Stimulated activated CD8-positive, alpha-beta memory T cell treated with anti-CD3 and anti-CD28 coated beads, Interleukin-15, amount 100 ng/mL, for 24 hours (primary cell): Measurements from ENCODE around the gene PDF.
A peak's percentile ranks its signal among the peaks of the same experiment; 100 is the strongest.
"Not testable (repeated sequence)": the region's sequence is repeated elsewhere in the genome, so short reads cannot be mapped to it uniquely, and the experiment has no call there.

Source experiments
- DNase-seq: peaks from one replicate; pipeline ENCODE4 v3.0.0-alpha.2; 2020; ENCODE audit warnings: low read depth

The PDF gene, protein sequence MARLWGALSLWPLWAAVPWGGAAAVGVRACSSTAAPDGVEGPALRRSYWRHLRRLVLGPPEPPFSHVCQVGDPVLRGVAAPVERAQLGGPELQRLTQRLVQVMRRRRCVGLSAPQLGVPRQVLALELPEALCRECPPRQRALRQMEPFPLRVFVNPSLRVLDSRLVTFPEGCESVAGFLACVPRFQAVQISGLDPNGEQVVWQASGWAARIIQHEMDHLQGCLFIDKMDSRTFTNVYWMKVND

DNA sequence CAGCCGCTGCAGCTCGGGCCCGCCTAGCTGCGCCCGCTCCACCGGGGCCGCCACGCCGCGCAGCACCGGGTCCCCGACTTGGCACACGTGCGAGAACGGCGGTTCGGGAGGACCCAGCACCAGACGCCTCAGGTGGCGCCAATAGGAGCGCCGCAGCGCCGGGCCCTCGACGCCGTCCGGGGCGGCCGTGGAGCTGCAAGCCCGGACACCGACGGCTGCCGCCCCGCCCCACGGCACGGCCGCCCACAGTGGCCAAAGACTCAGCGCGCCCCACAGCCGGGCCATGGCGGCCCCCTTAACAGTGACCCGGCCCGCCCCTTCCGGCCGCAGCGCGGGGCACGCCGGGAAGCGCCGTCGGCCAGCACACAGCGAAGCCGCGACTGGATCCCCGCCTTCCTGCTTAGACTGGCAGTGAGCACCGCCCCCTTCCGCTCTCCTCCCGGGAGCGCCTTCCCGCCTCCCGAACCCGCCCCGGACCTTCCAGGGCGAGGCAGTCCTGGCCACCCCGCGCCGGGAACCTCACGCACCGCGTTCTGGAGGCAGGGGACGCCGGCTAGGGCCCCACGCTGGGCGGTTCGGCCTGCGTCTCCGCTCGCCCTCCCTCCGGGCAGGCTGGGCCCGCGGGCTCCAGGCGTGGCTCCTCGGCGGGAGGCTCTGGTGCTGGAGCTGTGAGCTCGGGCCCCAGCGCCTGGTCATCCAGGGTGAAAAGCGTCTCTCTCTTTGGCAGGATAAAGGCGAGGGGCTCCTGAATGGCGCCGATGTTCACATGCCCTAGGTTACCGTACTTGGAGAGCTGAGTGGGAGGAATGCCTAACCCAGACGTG lies at the start of gene PDF:
TSS of gene PDF (minus strand) at position 303 of the 824 bp plus-strand sequence. CDS start at position 285, 18 bp downstream.
- peak; percentile 72 for DNase-seq

DNA sequence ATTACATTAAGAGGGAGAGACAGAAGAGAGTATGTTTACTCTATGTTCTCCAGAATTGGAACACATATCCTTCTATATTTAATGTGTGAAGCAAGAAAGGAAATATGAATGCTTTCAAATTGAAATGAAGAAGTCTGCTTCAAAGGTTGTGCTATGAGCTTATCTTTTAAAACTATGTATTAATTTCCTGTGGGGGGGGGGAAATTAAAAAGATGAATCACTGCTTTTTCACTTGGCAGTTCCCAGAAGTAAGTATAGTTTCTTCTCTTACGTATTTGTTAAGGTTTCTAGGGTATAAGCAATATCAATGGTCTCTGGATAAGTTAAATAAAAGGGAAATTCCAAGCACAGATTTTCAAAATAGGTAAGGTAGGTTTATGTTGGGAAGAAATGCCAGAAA lies 48.4 kb upstream of the PDF start:
- DNase-seq, result no peak

DNA sequence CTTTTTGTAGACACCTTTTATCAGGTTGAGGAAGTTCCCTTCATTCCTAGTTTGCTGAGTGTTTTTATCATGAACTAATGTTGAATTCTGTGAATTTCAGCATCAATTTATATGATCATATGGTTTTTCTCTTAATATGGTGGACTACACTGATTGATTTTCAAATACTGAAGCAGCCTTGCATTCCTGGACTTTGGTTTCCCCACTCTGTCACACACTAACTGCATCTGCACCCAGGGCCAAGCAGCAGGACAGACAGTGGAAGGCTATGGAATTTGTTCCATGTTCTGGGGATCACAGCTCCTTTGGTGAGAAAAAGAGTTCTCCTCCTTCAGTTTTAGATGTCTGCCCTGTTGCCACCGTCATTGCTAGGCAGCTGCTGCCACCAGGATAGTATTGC lies 47.6 kb upstream of the PDF start:
- no peak for DNase-seq

DNA sequence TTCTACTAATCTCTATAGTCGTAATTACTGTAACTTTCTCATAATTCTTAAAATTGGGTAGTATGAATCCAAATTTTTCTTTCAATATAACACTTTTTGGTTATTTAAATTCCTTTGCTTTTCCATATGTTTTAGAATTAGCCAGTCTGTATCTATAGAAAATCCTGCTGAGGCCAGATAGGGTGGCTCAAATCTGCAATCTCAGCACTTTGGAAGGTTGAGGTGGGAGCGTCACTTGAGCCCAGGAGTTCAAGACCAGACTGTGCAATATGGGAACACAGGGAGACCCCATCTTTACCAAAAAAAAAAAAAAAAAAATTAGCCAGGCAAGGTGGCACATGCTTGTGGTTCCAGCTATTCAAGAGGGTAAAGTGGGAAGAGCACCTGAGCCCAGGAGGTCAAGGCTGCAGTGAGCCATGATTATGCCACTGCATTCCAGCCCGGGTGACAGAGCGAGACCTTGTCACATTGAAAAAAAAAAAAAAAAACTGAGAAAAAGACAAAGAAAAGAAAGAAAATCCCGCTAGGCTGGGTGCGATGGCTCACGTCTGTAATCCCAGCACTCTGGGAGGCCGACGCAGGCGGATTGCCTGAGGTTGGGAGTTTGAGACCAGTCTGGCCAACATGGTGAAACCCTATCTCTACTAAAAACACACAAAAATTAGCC lies 46.1 kb upstream of the PDF start:
- no peak for DNase-seq

DNA sequence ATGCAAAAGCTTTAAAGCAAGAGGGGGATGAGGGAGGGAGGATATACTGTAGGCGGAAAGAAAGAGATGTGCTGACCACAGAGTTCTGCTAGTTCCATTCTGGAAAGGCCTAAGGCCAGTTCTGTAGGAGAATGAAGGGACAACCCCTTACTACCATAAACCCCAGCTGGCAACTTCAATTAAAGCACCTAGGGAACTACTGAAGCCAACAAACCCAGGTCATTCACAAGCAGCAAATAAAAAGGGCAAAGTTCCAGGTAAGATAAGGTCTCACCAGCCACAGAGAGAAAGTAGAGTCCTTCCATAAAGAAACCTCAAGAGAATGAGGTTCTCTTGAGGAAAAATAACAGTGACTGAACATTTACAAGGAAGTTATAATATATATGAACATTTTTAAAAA lies 42.6 kb upstream of the PDF start:
- no peak for DNase-seq

DNA sequence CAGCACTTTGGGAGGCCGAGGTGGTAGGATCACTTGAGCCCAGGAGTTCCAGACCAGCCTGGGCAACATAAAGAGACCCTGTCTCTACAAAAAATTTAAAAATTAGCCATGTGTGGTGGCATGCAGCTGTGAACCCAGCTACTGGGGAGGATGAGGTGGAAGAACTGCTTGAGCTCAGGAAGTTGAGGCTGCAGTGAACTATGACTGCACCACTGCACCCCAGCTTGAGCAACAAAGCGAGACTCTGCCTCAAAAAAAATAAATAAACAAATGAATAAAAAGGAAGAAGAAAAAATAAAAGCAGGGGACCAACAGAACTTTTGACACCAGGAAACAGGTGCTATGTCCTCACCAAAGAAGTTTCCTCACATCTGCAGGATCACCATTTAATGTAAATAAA lies 41.2 kb upstream of the PDF start:
- DNase-seq, result no peak

DNA sequence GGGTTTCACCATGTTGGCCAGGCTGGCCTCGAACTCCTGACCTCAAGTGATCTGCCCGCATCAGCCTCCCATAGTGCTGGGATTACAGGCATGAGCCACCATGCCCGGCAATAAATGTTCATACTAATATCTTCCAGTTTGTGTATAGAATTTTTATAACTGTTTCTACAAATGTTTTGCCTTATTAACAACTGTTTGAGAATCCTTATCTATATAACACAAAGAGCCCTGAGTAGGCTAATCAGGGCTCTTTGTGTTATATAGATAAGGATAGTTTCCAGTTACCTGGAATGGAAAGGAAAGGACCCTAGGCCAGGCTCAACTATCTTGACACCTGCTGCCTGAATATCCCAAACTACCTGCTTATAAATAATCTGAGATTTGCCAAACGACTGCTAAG lies 38.5 kb upstream of the PDF start:
- no peak for DNase-seq

DNA sequence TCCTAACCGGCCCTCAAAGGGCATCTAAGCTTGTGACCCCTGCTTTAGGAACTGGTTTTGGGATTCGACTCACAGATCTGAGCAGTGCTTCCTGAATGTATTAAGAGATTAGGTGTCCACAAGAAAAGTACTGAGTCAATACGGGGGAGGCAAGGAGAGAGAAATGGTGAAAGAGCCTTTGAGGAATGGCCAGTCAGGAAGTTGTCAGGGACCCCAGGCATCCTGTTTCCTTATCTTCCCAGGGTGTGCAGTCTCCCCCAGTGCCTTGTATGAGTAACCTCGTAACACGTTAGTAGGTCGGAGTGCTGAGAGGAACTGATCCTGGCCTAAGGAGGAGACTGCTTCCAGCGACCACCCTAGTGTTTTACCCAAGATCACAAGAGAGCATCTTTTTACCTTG lies 37.6 kb upstream of the PDF start:
- no peak for DNase-seq

DNA sequence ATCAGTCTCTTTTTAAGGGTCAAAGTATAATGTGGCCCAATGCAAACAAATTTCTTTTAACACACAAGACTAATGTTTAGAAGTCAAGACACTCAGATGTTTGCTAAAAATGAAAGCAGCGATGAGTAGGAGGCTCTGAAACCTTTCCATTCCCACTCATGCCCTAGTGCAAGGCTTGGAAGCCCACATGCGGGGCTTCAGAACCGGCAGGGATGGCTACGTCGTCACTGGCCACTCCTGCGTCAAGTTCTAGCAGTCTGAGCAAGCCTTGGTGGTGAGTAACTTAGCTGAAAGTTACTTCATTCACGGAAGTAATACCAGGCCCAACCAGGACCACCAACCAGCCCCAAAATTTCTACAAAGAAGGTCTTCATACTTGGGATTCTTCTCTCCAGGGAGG lies 36.0 kb upstream of the PDF start:
- no peak for DNase-seq

DNA sequence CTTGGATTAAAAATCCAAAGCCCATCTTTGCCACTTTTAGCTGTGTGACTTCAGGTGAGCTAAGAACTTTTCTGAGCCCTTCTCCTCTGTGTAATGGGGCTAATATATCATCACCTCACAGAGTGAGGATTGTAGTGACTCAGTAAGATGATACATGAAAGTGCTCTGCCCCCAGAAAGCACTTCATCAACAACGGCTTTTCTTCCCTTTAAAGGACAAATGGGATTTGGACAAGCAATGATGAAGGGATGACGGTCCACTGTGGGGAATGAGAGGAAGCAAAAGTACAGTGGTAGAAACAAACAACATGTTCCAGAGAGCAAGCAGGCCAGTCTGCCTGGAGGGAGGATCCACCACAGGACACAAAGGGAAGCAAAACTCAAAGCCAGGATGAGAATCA lies 35.5 kb upstream of the PDF start:
- DNase-seq, result no peak

DNA sequence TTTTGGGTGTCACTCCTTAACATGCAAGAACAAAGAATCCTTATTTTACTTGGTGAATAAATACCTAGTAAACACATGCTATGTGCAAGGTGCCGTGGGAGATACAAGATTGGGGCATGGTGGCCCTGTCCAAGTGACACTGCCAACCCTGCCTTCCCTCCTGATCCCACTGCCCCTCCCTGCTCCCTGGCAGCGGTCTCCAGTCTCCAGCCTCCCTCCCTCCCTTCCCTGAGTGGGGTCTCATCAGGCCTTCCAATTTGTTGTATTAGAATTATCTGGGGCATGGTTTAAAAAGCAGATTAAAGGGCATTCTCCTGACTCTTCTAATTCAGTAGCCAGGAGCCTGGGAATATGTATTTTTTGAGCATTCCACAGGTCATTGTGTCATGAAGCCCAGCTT lies 33.7 kb upstream of the PDF start:
- DNase-seq, result no peak

DNA sequence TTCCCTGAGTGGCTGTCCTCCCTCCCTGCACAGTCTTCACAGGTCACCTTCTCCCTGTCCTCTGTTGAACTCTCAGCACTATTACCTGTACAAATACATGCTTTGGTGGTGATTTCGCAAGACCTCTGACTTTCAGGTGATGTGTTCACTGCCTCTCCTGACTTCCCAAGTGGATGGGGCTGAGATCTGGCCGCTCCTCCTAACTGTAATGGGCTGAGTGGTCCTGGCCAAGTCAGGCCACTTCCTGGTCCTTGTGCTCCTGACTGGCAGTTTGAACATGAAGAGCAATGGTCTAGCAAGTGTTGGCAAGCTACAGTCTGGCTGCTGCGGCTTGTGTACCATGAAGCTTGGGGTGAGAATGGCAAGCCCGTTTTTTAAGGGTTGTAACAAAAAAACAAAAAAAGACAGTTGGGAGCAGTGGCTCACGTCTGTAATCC lies 32.9 kb upstream of the PDF start:
- no peak for DNase-seq

DNA sequence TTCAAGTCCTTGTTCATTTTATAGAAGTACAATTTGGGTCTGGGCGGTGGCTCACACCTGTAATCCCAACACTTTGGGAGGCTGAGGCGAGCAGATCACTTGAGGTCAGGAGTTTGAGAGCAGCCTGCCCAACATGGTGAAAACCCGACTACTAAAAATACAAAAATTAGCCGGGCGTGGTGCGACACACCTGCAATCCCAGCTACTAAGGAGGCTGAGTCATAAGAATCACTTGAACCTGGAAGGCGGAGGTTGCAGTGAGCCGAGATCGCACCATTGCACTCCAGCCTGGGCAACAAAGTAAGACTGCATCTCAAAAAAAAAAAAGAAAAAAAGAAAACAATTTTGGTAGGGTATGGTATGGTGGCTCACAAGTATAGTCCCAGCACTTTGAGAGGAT lies 29.7 kb upstream of the PDF start:
- not testable (repeated sequence) for DNase-seq

DNA sequence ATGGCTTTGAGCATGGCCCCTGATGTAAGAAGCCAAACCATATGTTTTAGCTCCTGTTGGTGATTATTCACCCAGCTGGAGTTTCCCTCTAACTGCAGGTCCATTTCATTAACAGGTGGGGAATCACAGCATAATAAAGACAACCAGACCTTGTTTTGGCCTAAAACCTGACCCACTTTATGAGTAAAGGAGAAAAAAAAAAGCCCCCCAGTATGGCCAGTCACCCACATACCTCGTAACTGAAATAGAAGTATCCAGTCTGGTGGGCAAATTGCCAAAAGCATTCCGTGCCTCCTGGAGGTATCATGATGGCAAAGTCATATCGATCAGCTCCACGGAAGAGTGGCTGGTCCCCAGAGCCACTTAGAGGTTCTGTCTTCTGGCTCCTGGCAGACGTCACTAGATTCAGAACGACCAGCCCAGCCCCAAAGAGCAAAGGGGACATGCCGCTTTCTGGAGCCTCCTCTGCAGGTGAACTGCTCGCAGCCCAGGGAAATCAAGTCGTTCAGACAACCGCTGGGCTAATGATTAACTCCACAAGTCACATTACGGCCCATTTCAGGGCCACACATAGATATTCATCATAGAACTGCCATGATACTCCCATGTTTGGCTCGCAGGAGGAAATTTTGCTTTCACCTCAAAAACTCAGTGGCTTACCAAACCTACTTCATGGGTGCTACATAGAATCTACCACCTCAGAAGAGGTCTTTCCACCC lies 21.1 kb upstream of the PDF start, which contains the start of gene TMED6:
TSS of gene TMED6 (minus strand) at position 478 of the 719 bp plus-strand sequence. CDS start at position 445, 33 bp downstream.
- DNase-seq, result no peak

DNA sequence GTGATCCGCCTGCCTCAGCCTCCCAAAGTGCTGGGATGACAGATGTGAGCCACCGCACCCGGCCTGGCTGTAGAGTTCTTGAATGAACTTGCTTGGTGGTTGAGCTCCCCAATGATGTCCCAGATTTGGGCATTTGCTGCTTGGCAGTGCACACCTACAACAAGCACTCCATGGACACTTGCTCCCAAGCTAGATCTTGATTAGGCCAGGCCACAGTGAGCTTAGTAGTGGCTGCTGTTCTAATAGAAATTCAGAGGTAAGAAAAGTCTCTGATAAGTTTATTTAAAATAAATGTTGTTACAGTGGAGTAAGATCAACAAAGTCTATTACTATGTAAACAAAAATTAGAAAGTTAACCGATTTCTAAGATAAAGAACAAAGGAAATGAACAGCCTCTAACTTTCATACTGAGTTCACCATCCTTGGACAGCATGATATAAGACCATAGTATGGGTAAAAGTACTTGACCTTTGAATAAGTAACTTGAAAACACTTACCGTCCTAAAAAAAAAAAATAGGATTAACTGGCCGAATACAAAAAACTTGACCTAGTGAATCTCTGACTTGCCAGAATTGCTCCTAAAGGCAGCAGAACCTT lies 20.2 kb upstream of the PDF start:
- no peak for DNase-seq

DNA sequence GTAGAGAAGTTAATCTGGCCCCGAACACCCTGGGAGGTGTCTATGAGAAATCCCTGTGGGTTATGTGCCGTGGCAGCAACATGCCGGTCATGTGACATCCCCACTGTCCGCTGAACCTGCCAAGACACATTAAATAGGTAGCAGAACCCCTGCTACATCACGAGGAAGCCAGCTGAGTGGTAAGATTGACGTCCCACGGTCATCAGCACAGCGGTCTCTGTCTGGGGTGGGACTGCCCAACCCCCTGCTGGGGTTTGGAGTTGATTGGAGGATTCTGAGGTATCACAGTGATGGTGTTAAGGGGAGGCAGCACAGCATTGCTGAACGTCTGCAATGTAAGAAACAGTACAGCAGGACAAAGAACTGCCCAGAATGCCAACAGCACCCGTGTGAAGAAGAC lies 19.1 kb upstream of the PDF start:
- DNase-seq, result no peak

DNA sequence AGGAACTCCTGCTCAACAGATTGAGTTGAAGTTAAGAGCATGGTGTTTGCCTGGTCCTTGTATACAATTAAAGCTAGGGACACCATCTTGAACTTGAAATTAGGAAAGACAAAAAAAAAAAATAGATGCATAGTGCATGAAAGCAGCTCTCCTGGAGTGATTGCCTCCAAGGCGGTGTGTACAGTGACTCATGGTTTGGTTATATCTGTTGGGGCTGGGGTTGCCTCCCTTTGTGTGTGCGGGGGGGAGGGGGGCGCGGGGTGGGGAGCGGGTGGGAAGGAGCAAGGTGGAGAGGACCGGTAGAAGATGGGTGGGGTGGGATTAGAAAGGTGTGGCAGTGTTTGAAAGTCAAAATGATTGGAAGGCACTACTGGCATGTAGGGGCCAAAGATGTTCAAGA lies 17.8 kb upstream of the PDF start:
- DNase-seq, result no peak

DNA sequence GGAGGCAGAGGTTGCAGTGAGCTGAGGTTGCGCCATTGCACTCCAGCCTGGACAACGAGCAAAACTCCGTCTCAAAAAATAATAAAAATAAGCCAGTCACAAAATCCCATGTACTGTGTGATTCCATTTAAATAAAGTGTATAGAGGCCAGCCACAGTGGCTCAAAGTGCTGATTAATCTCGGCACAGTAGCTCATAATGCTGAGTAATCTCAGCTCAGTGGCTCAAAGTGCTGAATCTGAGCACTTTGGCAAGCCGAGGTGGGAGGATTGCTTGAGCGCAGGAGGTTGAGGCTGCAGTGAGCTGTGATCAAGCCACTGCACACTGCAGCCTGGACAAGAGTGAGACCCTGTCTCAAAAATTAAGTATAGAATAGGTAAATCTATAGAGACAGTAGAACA lies 16.3 kb upstream of the PDF start:
- no peak for DNase-seq

DNA sequence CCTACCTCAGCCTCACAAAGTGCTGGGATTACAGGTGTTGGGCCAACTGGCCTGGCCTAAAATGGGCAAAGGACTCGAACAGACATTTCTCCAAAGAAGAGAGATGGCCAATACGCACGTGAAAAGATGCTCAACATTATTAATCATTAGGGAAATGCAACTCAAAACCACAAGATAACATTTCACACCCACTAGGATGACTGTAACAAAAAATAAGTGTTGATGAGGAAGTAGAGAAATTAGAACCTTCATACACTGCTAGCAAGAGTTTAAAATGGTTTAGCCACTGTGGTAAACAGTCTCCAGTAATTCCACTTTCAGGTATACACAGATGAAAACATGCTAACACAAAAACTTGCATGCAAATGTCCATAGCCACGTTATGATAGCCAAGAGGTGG lies 15.5 kb upstream of the PDF start:
- DNase-seq, result no peak

DNA sequence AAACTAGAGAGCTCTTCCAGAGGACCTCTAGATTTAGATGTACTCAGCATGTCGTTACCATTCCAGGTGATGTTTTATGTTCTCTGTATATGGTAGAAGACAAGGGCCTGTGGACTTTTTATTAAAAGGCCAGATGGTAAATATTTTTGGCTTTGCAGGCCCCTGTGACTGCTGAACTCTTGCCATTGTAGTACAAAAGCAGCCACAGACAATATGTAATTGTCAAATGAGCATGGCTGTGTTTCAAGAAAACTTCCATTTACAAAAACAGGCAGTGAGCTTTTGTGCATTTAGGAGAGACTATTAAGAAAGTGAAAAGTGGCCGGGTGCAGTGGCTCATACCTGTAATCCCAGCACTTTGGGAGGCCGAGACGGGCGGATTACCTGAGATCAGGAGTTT lies 13.8 kb upstream of the PDF start:
- no peak for DNase-seq

DNA sequence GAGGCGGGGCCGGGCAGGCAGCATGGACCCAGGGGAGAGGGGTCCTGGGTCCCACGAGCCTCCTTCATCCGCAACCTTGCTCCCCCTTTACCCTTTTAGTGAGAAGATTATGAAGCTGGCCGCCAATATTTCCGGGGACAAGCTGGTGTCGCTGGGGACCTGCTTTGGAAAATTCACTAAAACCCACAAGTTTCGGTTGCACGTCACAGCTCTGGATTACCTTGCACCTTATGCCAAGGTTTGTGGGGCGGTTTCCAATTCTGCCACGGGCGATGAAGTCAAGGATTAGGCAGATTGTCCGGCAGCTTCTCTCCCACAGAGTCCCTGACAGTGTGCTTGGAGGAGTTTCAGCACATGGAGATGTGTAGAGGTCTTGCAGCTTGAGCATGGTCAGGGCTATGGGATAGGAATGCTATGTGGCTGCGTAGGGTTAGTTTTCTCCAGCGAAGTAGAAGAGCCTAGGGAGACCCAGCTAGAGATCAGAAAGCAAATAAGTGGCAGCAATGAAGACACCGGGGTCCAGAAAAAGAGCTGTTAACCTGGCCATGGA lies 9.8 kb upstream of the PDF start:
- no peak for DNase-seq
